Pancreas (tissue), 10 donors: Measurements from ENCODE around the gene PTRH1. TPM values are rescaled to one million over a fixed set of nuclear protein-coding genes. Genes with fewer than 3 reads are reported as not detected.

Experiments
- ATAC-seq, 4 donors: fragments of 200-7000 bp; cut with Tn5 transposase; one replicate each; pipeline versions ENCODE4 v1.8.0 to v1.9.1; 2020; ENCODE audit warnings: mild to moderate bottlenecking in 4 of 4, moderate library complexity in 4 of 4
- DNase-seq, 6 donors: peaks; one replicate each; pipeline ENCODE4 v3.0.0-alpha.2; 2020
- FAIRE-seq: peaks from 2 replicates; lab custom pipeline; 2012; peaks lifted over from hg19 to GRCh38; lab: Jason Lieb, UNC
- H3K27ac ChIP-seq, 4 donors: fragments of 200-600 bp; sonication (generic); 1 replicate in 3 of 4; 2 replicates in 1 of 4; pipeline versions ENCODE4 v1.5.0 to v1.8.0; 2020
- H3K27me3 ChIP-seq, 4 donors: fragments of 200-600 bp; one replicate each; pipeline ENCODE4 v1.8.0; 2021
- H3K36me3 ChIP-seq, 3 donors: fragments of 200-600 bp; sonication (generic) in 1 of 3; one replicate each; pipeline versions ENCODE4 v1.5.0 to v1.8.0; 2020 to 2021
- H3K4me1 ChIP-seq, 3 donors: fragments of 200-600 bp; one replicate each; pipeline ENCODE4 v1.8.0; 2021
- H3K4me3 ChIP-seq, 4 donors: fragments of 200-600 bp; sonication (generic) in 2 of 4; one replicate each; pipeline versions ENCODE4 v1.5.0 to v1.8.0; 2020 to 2021
- H3K9me3 ChIP-seq, 4 donors: fragments of 200-600 bp; one replicate each; pipeline ENCODE4 v1.8.0; 2021
- CTCF ChIP-seq, 4 donors: fragments of 200-600 bp; sonication (generic) in 3 of 4; IDR thresholded peaks; one replicate each; pipeline versions ENCODE4 v1.5.0 to v1.8.0; 2021; ENCODE audit warnings: antibody characterized with exemption in 4 of 4
- WGBS, 2 donors: extraction: QIAGEN DNeasy Blood & Tissue Kit; methylation state at CpG; one replicate each; pipeline ENCODE4 v1.1.7; 2013; 5-methylcytosine and 5-hydroxymethylcytosine counted together
- intact Hi-C, 3 donors: fragments of 100-400 bp; cut with DNase I; formaldehyde crosslinking; loops; one replicate each; pipeline versions ENCODE4 v1.11.1 to v1.14.2; 2022
- polyA plus RNA-seq, 2 donors: library from polyadenylated mRNA; stranded (reverse); fragments of 200-250 nt; gene quantifications; one replicate each; pipeline ENCODE4 v1.2.3, GENCODE V29; 2013
- total RNA-seq, 6 donors: library from RNA; stranded (reverse); fragmentation: NEBNext Ultra II Directional in 4 of 6; extraction: Animal tissue kit (Norgen Biotek cat#: 25700) in 4 of 6; gene quantifications; one replicate each; pipeline versions ENCODE4 v1.2.1 to v1.2.4, GENCODE V29; 2021 to 2023
- donor health status: healthy with polysubstance abuse.
- donor health status: DM: no; HTN: no; CAD: no; lungs with moderate emphysema.
- donor health status: DM: no; HTN: no; CAD: no.
- donor health status: control.
- donor health status: control.
- donor health status: Bipolar disorder and iron deficiency.
- donor health status: DM: yes; HTN: yes; CAD: no.
- donor health status: DM: no; HTN: no; CAD: no.
- donor health status: DM: no; HTN: no; CAD: no.
- donor health status: DM: yes; HTN: yes; CAD: no.

The PTRH1 gene
- total and polyA plus RNA-seq, 8 donors, result 5.6 to 13.4 (median 10.3) TPM

GRCh38 chr9:127708952-127709587 is 6.4 kb downstream of the PTRH1 start:
- TF ChIP-seq CTCF (IDR thresholded peaks at IDR 0.05), result no peak
- no peaks in the 10 kb centered on the region for H3K36me3 ChIP-seq
- ATAC-seq (no peak), DNase-seq (peak in 1 of 6 donors; percentile 30), FAIRE-seq (no peak)
- intact Hi-C loops, result no loop called here
- H3K9me3 ChIP-seq, result no peaks in the 10 kb centered on the region
- peaks cover 0 to 10% (median 2%) of the 10 kb centered on the region in 3 donors for H3K4me1 ChIP-seq
- no peak overlapping the region for H3K27ac ChIP-seq
- no peaks in the 10 kb centered on the region for H3K27me3 ChIP-seq
- WGBS, 2 donors, result 94 to 99% methylated on average over 8 of the region's 8 CpGs
- H3K4me3 ChIP-seq, result no peak overlapping the region

GRCh38 chr9:127707766-127708165 is 7.7 kb downstream of the PTRH1 start:
- no peak for TF ChIP-seq CTCF (IDR thresholded peaks at IDR 0.05)
- WGBS, 2 donors, result 51 to 58% methylated on average over 5 of the region's 5 CpGs
- H3K27ac ChIP-seq, result no peak overlapping the region
- H3K36me3 ChIP-seq, result no peaks in the 10 kb centered on the region
- intact Hi-C loops, result no loop called here
- H3K4me1 ChIP-seq, result peaks cover 0 to 10% (median 0%) of the 10 kb centered on the region in 3 donors
- no peak for FAIRE-seq
- DNase-seq, result peak in 1 of 6 donors; percentile 40
- no peak overlapping the region for H3K4me3 ChIP-seq
- H3K27me3 ChIP-seq, result no peaks in the 10 kb centered on the region
- H3K9me3 ChIP-seq, result no peaks in the 10 kb centered on the region
- ATAC-seq, result no peak

- no peaks in the 10 kb centered on the region for H3K36me3 ChIP-seq
- H3K27me3 ChIP-seq, result no peaks in the 10 kb centered on the region
- DNase-seq (peak in 3 of 6 donors; percentile 50 to 74 (median 56)), ATAC-seq (peak; percentile 65 to 80 (median 74)), FAIRE-seq (no peak)
- no peak within 1 kb of the TSS for H3K27ac ChIP-seq
- no peak within 1 kb of the TSS for H3K4me3 ChIP-seq
- WGBS, 2 donors, result 66 to 71% methylated on average over 10 to 11 of the region's 11 CpGs
- H3K9me3 ChIP-seq, result no peaks in the 10 kb centered on the region
- H3K4me1 ChIP-seq, result peaks cover 0 to 10% (median 0%) of the 10 kb centered on the region in 3 donors
- no peak for TF ChIP-seq CTCF (IDR thresholded peaks at IDR 0.05)
- intact Hi-C loops, result no loop called here
Observed at GRCh38 chr9:127706836-127707241, 8.6 kb downstream of the PTRH1 start, which contains the start of gene CFAP157. Gene CFAP157 (plus strand): TSS chr9:127706988. CDS start chr9:127707032, 44 bp downstream.

- Histone ChIP-seq H3K27ac (no peak overlapping the region), H3K27me3 (no peaks in the 10 kb centered on the region), H3K9me3 (no peaks in the 10 kb centered on the region), H3K4me3 (no peak overlapping the region), H3K36me3 (no peaks in the 10 kb centered on the region), H3K4me1 (peaks cover 0 to 14% (median 0%) of the 10 kb centered on the region in 3 donors)
- peak; percentile 46 to 77 (median 55) for ATAC-seq
- WGBS, 2 donors, result 70 to 71% methylated on average over 12 of the region's 12 CpGs
- intact Hi-C loops, result no loop called here
- no peak for TF ChIP-seq CTCF (IDR thresholded peaks at IDR 0.05)
- FAIRE-seq, result no peak
- peak in 4 of 6 donors; percentile 49 to 75 (median 74) for DNase-seq
Observed at GRCh38 chr9:127705577-127706379, 9.7 kb downstream of the PTRH1 start.
